Measurements from ENCODE around the gene MBNL2. TPM values are rescaled to one million over a fixed set of nuclear protein-coding genes. Genes with fewer than 3 reads are reported as not detected.

MBNL2 gene
- total and polyA plus RNA-seq, 8 donors = 75.9 to 105 (median 90.5) TPM

GRCh38 chr13:97234742-97235141 is 12.6 kb downstream of the MBNL2 start:
- Histone ChIP-seq H3K27ac (peak overlapping the region in 1 of 2 donors; percentile 33), H3K9me3 (no peaks in the 10 kb centered on the region), H3K27me3 (no peaks in the 10 kb centered on the region), H3K4me3 (no peak overlapping the region), H3K4me1 (peaks cover 19 to 73% of the 10 kb centered on the region in 2 donors), H3K36me3 (peaks cover 0 to 9% of the 10 kb centered on the region in 2 donors)
- peak; percentile 79 for ATAC-seq
- DNase-seq = no peak
- no peak for TF ChIP-seq CTCF (IDR thresholded peaks at IDR 0.05)
- intact Hi-C loops (cut with DNase I) = no loop called here

GRCh38 chr13:97235549-97236231 is 13.6 kb downstream of the MBNL2 start:
- peak overlapping the region; percentile 11 to 26 for H3K27ac ChIP-seq
- peaks cover 0 to 9% of the 10 kb centered on the region in 2 donors for H3K36me3 ChIP-seq
- intact Hi-C loops (cut with DNase I) = no loop called here
- H3K9me3 ChIP-seq = no peaks in the 10 kb centered on the region
- no peak for DNase-seq
- no peak overlapping the region for H3K4me3 ChIP-seq
- no peaks in the 10 kb centered on the region for H3K27me3 ChIP-seq
- peaks cover 26 to 75% of the 10 kb centered on the region in 2 donors for H3K4me1 ChIP-seq
- peak; percentile 8 for ATAC-seq
- TF ChIP-seq CTCF (IDR thresholded peaks at IDR 0.05) = no peak

GRCh38 chr13:97237388-97237787 is 15.3 kb downstream of the MBNL2 start:
- ATAC-seq = no peak
- Histone ChIP-seq H3K36me3 (no peaks in the 10 kb centered on the region), H3K27ac (no peak overlapping the region), H3K4me1 (peaks cover 26 to 85% of the 10 kb centered on the region in 2 donors), H3K27me3 (no peaks in the 10 kb centered on the region), H3K9me3 (no peaks in the 10 kb centered on the region), H3K4me3 (no peak overlapping the region)
- DNase-seq = no peak
- intact Hi-C loops (cut with DNase I) = no loop called here
- TF ChIP-seq CTCF (IDR thresholded peaks at IDR 0.05) = no peak

- intact Hi-C loops (cut with DNase I) = no loop called here
- no peak overlapping the region for H3K4me3 ChIP-seq
- no peak for ATAC-seq
- TF ChIP-seq CTCF (IDR thresholded peaks at IDR 0.05) = no peak
- no peaks in the 10 kb centered on the region for H3K27me3 ChIP-seq
- H3K4me1 ChIP-seq = peaks cover 26 to 85% of the 10 kb centered on the region in 2 donors
- H3K9me3 ChIP-seq = no peaks in the 10 kb centered on the region
- peak overlapping the region in 1 of 2 donors; percentile 66 for H3K27ac ChIP-seq
- DNase-seq = no peak
- no peaks in the 10 kb centered on the region for H3K36me3 ChIP-seq
Observed at GRCh38 chr13:97238432-97238831, 16.3 kb downstream of the MBNL2 start.

GRCh38 chr13:97238883-97239282 is 16.8 kb downstream of the MBNL2 start:
- no peak for ATAC-seq
- H3K4me1 ChIP-seq = peaks cover 26 to 83% of the 10 kb centered on the region in 2 donors
- H3K27me3 ChIP-seq = no peaks in the 10 kb centered on the region
- no peak for DNase-seq
- no peak overlapping the region for H3K4me3 ChIP-seq
- H3K27ac ChIP-seq = peak overlapping the region in 1 of 2 donors; percentile 66
- no peak for TF ChIP-seq CTCF (IDR thresholded peaks at IDR 0.05)
- H3K36me3 ChIP-seq = no peaks in the 10 kb centered on the region
- no peaks in the 10 kb centered on the region for H3K9me3 ChIP-seq
- intact Hi-C loops (cut with DNase I) = no loop called here
